DND-41 (cell line): ENCODE results near the gene SLC4A5.
"Not testable (repeated sequence)": the region's sequence is repeated elsewhere in the genome, so short reads cannot be mapped to it uniquely, and the experiment has no call there.

Source experiments
- ATAC-seq: fragments of 200-7000 bp; cut with Tn5 transposase; 3 replicates; pipeline ENCODE4 v1.9.1; 2021; ENCODE audit warnings: low read depth; ENCODE audit not compliant: insufficient read depth
- DNase-seq: peaks from one replicate; pipeline ENCODE4 v3.0.0-alpha.2; 2020
- H2AFZ ChIP-seq: 2 replicates; pipeline ENCODE4 v1.6.0; 2012; ENCODE audit warnings: low read depth, low read length
- H3K27ac ChIP-seq: 2 replicates; pipeline ENCODE4 v1.5.1; 2012; ENCODE audit warnings: low read length, inconsistent platforms
- H3K27me3 ChIP-seq: fragments of 200-600 bp; sonication (generic); 2 replicates; pipeline ENCODE4 v1.6.0; 2012; ENCODE audit warnings: low read length, mild to moderate bottlenecking, inconsistent platforms; ENCODE audit not compliant: insufficient read depth, poor library complexity
- H3K36me3 ChIP-seq: 2 replicates; pipeline ENCODE4 v1.5.1; 2012; ENCODE audit warnings: low read length, inconsistent platforms; ENCODE audit not compliant: insufficient read depth
- H3K4me1 ChIP-seq: 2 replicates; pipeline ENCODE4 v1.5.1; 2012; ENCODE audit warnings: mild to moderate bottlenecking, low read length; ENCODE audit not compliant: insufficient read depth
- H3K4me2 ChIP-seq: 2 replicates; pipeline ENCODE4 v1.6.0; 2012; ENCODE audit warnings: mild to moderate bottlenecking, moderate library complexity, low read length, inconsistent platforms; ENCODE audit not compliant: insufficient read depth
- H3K4me3 ChIP-seq, 2 experiments: fragments of 200-600 bp in 1 of 2; shearing (Covaris generic) in 1 of 2; 2 replicates each; pipeline ENCODE4 v1.5.1; 2012 to 2016; ENCODE audit warnings: inconsistent platforms in 2 of 2, low read length in 2 of 2, mild to moderate bottlenecking in 2 of 2, low read depth in 1 of 2, moderate library complexity in 1 of 2
- H3K79me2 ChIP-seq: 2 replicates; pipeline ENCODE4 v1.6.0; 2012; ENCODE audit warnings: low read length, inconsistent platforms; ENCODE audit not compliant: insufficient read depth
- H3K9ac ChIP-seq: 2 replicates; pipeline ENCODE4 v1.6.0; 2012; ENCODE audit warnings: low read depth, mild to moderate bottlenecking, inconsistent platforms, low read length, moderate library complexity
- H3K9me3 ChIP-seq: 2 replicates; pipeline ENCODE4 v1.5.1; 2012; ENCODE audit warnings: low read length, moderate library complexity, mild to moderate bottlenecking, inconsistent platforms; ENCODE audit not compliant: insufficient read depth, severe bottlenecking
- H4K20me1 ChIP-seq: 2 replicates; pipeline ENCODE4 v1.6.0; 2012; ENCODE audit warnings: low read length; ENCODE audit not compliant: insufficient read depth
- CTCF ChIP-seq: IDR thresholded peaks from 2 replicates; pipeline ENCODE4 v1.5.1; 2012; ENCODE audit warnings: borderline replicate concordance, low read length, moderate library complexity, mild to moderate bottlenecking; ENCODE audit not compliant: poor library complexity, severe bottlenecking; ENCODE audit errors: extremely low read depth
- EZH2 ChIP-seq: IDR thresholded peaks from 3 replicates; pipeline ENCODE4 v1.6.1; 2012; ENCODE audit warnings: borderline replicate concordance, low read depth, mild to moderate bottlenecking, moderate library complexity, low read length, inconsistent platforms; ENCODE audit not compliant: severe bottlenecking

SLC4A5 gene

GRCh38 chr2:74191596-74192380 is 151.4 kb downstream of the SLC4A5 start:
- Histone ChIP-seq H3K9me3 (no peaks in the 10 kb centered on the region), H3K4me1 (no peaks in the 10 kb centered on the region), H3K27me3 (no peaks in the 10 kb centered on the region), H3K36me3 (no peaks in the 10 kb centered on the region), H3K9ac (no peak overlapping the region), H3K4me2 (no peak overlapping the region), H3K79me2 (no peaks in the 10 kb centered on the region), H3K27ac (no peak overlapping the region), H4K20me1 (no peaks in the 10 kb centered on the region), H3K4me3 (no peak overlapping the region), H2AFZ (no peak overlapping the region)
- TF ChIP-seq CTCF (no peak), EZH2 (no peak)
- DNase-seq (no peak), ATAC-seq (no peak)

- Histone ChIP-seq H3K4me2 (no peak overlapping the region), H3K27ac (no peak overlapping the region), H3K27me3 (no peaks in the 10 kb centered on the region), H3K9ac (no peak overlapping the region), H4K20me1 (no peaks in the 10 kb centered on the region), H3K79me2 (no peaks in the 10 kb centered on the region), H3K4me1 (no peaks in the 10 kb centered on the region), H3K9me3 (no peaks in the 10 kb centered on the region), H2AFZ (no peak overlapping the region), H3K4me3 (no peak overlapping the region), H3K36me3 (no peaks in the 10 kb centered on the region)
- no peak for TF ChIP-seq CTCF
- no peak for TF ChIP-seq EZH2
- DNase-seq: no peak
- ATAC-seq: no peak
Measured at GRCh38 chr2:74188696-74189095, 154.5 kb downstream of the SLC4A5 start.

GRCh38 chr2:74188018-74188601 is 155.1 kb downstream of the SLC4A5 start:
- Histone ChIP-seq H3K4me3 (no peak overlapping the region), H3K9me3 (no peaks in the 10 kb centered on the region), H3K36me3 (no peaks in the 10 kb centered on the region), H3K9ac (no peak overlapping the region), H2AFZ (no peak overlapping the region), H3K27ac (no peak overlapping the region), H3K27me3 (no peaks in the 10 kb centered on the region), H3K4me2 (no peak overlapping the region), H3K79me2 (no peaks in the 10 kb centered on the region), H4K20me1 (no peaks in the 10 kb centered on the region), H3K4me1 (no peaks in the 10 kb centered on the region)
- TF ChIP-seq EZH2: no peak
- TF ChIP-seq CTCF: no peak
- no peak for DNase-seq
- ATAC-seq: no peak

DNA sequence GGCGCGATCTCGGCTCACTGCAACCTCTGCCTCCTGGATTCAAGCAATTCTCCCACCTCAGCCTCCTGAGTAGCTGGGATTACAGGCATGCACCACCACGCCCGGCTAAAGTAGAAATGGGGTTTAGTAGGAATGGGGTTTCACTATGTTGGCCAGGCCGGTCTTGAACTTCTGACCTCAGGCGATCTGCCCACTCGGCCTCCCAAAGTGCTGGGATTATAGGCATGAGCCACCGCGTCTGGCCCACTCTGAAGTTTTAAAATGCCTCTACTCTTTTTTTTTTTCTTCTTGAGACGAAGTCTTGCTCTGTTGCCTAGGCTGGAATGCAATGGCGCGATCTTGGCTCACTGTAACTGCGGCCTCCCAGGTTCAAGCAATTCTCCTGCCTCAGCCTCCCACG is 156.5 kb downstream of the SLC4A5 start:
- not testable (repeated sequence) for H3K4me1 ChIP-seq, H3K27me3 ChIP-seq, H3K9ac ChIP-seq, ATAC-seq, H4K20me1 ChIP-seq, H3K4me2 ChIP-seq, H3K27ac ChIP-seq, H3K79me2 ChIP-seq, H2AFZ ChIP-seq, DNase-seq, H3K9me3 ChIP-seq, H3K4me3 ChIP-seq, H3K36me3 ChIP-seq
